Cerebellar cortex (tissue), 1 donor: ENCODE results near the gene PLCXD3.
"Not testable (repeated sequence)": the region's sequence is repeated elsewhere in the genome, so short reads cannot be mapped to it uniquely, and the experiment has no call there.

Source experiments
- DNase-seq: peaks from one replicate; pipeline ENCODE4 v3.0.0-alpha.2; 2015; ENCODE audit warnings: low spot score

Gene PLCXD3

GRCh38 chr5:41510176-41510831 lies at the start of gene PLCXD3:
TSS of gene PLCXD3 (minus strand) at chr5:41510601. CDS start at chr5:41510526, 75 bp downstream.
- peak; percentile 78 for DNase-seq

DNA sequence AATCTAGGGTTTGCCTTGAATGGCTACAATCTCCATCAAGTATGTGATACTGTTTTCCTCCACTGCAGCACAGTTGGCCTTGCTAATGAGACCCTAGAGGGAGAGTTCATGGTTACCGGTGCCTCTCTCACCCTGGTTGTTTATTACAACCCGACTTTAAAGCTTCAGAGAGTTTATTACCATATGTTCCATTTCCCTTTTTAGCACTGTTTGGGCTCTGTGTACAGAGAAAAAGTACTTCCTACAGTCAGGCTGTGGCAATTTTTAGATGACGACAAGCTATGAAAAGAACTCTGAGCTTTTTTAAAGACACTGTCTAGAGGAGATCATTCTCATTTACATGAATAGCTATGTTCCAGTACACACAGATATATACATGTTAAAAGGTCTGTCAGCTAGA lies 48.8 kb upstream of the PLCXD3 start:
- no peak for DNase-seq

DNA sequence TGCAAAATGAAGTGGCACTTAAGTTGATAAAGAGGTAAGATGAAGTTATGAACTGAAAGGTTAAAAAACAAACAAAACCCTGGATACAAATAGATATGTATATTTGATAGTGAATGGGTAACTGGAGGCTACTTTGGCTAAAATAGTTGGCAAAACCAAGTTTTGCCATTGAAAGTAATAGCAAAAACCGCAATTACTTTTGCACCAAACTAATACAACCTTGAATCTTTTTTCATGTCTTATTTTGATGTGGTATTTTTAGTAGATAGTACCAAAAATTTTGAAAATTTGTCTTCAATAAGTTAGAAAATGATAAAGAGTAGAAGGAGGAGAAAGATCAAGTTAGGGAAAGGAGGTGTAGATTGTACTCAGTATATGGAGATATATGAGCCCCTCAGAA lies 47.9 kb upstream of the PLCXD3 start:
- DNase-seq: no peak

- no peak for DNase-seq
Observed at GRCh38 chr5:41547991-41548390, 37.6 kb upstream of the PLCXD3 start.

DNA sequence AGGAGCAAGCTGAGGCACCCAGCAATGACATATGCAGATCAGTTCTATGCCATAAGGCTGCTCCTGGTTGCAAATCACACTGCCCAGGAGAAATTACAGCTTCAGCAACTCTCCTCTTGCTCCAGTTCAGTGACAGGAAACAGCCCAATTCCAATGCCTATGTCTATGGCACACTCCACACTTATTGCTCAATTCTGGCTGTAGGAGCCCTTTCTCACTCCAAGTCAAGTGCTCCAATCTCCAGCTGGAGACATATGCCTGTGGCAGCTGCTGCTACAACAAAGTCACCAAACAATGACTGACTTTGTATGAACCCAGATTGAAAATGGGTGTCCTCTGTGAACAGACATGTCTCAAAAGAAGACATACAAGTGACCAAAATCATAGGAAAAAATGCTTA lies 31.8 kb upstream of the PLCXD3 start:
- no peak for DNase-seq

DNA sequence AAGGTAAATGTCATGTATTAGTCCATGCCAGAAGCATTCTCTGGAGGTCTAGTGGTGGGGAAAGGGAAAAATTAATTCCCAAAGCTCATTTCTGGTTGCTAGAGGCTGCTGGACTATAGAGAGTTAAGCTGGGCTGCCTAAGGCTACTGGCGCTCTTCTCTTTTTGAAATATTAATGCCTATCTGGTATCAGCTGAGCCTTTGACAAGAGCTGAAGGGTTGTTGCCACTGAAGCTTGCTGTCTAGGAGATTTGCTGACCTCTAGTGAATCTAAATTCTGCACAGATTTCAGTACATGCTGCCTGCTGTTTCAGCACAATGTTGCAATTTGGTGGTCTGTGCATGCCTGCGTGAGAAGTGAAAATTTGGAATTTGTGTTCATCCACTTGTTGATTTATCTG lies 29.1 kb upstream of the PLCXD3 start:
- no peak for DNase-seq

- DNase-seq: no peak
Observed at GRCh38 chr5:41537581-41537980, 27.2 kb upstream of the PLCXD3 start.

- DNase-seq: no peak
Observed at GRCh38 chr5:41532485-41532884, 22.1 kb upstream of the PLCXD3 start.

DNA sequence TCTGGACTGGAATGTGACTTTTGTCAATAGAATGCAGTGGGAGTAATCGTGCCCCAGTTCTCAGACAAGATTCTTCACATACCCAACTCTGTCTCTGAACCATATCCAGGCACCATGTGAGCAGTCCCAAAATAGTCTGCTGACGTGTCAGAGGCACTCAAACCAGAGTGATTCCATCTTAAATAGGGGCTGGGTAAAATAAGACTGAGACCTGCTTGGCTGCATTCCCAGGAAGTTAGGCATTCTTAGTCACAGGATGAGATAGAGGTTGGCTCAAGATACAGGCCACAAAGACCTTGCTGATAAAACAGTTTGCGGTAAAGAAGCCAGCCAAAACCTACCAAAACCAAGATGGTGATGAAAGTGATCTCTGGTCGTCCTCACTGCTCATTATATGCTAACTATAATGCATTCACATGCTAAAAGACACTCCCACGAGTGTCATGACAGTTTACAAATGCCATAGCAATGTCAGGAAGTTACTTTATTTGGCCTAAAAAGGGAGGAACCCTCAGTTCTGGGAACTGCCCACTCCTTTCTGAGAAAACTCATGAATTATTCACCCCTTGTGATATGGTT lies 16.9 kb upstream of the PLCXD3 start:
- DNase-seq: no peak

GRCh38 chr5:41526699-41527098 lies 16.3 kb upstream of the PLCXD3 start:
- DNase-seq: no peak

- DNase-seq: peak; percentile 19
Observed at GRCh38 chr5:41524174-41524573, 13.8 kb upstream of the PLCXD3 start.

GRCh38 chr5:41522193-41522786 lies 11.9 kb upstream of the PLCXD3 start:
- DNase-seq: no peak

- peak; percentile 62 for DNase-seq
Observed at GRCh38 chr5:41519801-41520200, 9.4 kb upstream of the PLCXD3 start.

DNA sequence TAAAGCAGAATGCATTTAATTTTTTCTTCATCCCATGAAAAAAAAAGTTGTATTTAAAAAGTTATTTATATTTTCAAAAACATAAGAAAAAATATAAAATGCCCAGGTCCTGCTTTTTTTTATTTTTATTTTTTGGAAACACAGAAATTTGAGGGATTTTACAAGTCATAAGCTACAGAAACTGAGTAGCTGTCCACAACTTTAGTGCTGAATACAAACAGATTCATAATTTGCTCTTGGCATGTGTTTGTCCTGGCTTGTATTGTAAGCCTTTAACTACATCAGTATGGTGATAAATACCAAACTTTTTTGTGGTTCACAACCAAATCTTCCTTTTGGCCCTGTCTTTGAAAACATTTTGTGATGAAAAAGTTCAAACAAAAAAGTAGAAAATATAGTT lies 7.5 kb upstream of the PLCXD3 start:
- DNase-seq: no peak

DNA sequence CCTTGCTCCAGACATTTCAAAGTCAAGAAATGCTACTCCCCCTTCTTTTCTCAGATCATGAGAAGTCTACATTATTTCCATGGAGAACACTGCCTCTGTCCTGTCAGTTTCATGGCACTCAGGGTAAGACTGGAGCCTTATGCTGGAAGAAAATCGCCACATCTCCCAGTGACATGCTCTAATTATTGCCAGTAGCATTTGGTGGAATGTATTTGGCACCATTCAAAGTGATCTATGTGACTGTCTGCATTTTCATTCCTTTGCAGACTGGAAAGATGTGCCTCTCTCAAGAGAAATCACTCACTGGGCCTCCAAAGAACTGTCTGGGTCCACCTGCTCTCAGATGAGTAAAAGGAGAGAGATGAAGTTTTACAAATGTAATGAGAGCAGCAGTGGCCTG lies 840 bp upstream of the PLCXD3 start:
- peak; percentile 68 for DNase-seq

DNA sequence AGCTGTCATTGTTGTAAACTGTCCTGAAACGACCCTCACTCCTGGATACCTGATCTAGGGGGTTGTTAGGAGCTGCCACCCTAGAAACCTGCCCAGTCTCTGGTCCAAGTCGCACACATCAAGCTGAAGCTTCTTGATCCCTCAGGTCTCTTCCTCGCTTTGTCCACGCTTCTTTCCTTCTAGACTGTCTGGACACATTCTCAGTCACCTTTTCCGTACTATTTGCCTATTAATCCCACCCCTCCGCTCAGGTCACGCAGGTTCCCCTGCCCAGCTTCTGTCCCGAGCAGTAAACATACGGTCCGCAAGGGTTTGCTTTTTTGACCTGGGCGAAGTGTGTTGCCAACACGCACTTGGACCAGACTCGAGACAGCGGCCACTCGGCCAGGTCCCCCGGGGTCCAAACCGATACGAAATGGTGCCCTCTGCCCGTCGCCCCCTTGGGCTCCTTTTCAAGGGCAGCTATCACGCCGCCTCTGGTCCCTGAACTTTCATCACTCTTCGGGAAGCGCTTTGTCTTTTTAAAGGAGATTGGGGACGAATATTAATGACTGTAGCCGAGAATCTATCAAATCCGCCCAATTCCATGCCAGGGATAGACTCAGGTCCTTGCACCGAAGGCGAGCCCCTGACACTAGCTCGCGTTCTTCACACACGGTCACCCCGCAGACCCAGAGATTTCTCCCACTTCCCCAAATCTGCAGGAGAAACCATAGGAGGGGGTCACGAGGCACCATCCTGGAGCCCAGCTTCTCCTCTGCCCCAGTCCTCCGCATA lies 814 bp downstream of the PLCXD3 start:
- DNase-seq: peak; percentile 65

- DNase-seq: peak; percentile 66
Observed at GRCh38 chr5:41508696-41509398, 1.6 kb downstream of the PLCXD3 start.

GRCh38 chr5:41508186-41508585 lies 2.2 kb downstream of the PLCXD3 start:
- no peak for DNase-seq

- peak; percentile 80 for DNase-seq
Observed at GRCh38 chr5:41507501-41507900, 2.9 kb downstream of the PLCXD3 start.

DNA sequence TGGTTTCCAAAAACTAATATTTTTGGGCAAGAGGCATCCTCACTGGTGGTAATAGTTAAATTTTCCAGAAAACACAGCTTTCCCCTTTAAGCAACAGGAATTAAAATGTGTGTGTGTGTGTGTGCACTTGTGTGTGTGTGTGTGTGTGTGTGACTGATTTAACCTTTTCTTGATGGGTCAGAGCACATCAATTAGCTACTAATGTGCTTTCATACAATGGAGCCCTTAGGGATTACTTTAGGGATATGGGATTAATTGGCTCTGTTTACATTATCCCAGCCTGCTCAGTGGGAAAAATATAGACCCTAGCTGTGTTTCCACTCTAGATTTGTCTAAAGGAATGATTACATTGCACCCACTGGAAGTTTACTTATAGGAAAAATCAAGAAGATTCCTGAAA lies 6.5 kb downstream of the PLCXD3 start:
- no peak for DNase-seq

- peak; percentile 97 for DNase-seq
Observed at GRCh38 chr5:41503310-41503709, 7.1 kb downstream of the PLCXD3 start.

DNA sequence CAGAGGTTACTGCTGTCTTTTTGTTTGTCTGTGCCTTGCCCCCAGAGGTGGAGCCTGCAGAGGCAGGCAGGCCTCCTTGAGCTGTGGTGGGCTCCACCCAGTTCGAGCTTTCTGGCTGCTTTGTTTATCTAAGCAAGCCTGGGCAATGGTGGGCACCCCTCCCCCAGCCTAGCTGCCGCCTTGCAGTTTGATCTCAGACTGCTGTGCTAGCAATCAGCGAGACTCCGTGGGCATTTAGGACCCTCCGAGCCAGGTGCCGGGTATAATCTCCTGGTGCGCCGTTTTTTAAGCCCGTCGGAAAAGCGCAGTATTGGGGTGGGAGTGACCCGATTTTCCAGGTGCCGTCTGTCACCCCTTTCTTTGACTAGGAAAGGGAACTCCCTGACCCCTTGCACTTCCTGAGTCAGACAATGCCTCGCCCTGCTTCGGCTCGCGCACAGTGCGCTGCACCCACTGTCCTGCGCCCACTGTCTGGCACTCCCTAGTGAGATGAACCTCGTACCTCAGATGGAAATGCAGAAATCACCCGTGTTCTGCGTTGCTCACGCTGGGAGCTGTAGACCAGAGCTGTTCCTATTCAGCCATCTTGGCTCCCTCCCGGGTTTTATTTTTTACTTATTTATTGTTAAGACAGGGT lies 16.8 kb downstream of the PLCXD3 start:
- DNase-seq: not testable (repeated sequence)
